PC-9 (cell line): ENCODE measurements around the gene ANKRD33B. TPM values are rescaled to one million over a fixed set of nuclear protein-coding genes. Genes with fewer than 3 reads are reported as not detected.
"Not testable (repeated sequence)": the region's sequence is repeated elsewhere in the genome, so short reads cannot be mapped to it uniquely, and the experiment has no call there.

Experiments used
- BruUV-seq: library from RNA; stranded (reverse); fragments of 400-500 nt; replicated peaks from 2 replicates; lab custom pipeline; 2021; lab: Mats Ljungman, UMichigan
- CTCF ChIA-PET: fragments of 300-600 bp; sonication (Branson Sonifier 250); formaldehyde crosslinking; loops from one replicate; lab custom pipeline; 2022; ENCODE audit warnings: antibody characterized with exemption; lab: Charles Lee
- POLR2A ChIA-PET: fragments of 300-600 bp; sonication (Branson Sonifier 250); formaldehyde crosslinking; loops from one replicate; lab custom pipeline; 2022; ENCODE audit warnings: antibody characterized with exemption; ENCODE audit not compliant: unreplicated experiment; lab: Charles Lee
- DNase-seq, 2 experiments: peaks; one replicate each; pipeline versions ENCODE4 v3.0.0 to v3.0.0-alpha.2; 2015 to 2022; ENCODE audit warnings: mixed read lengths in 1 of 2
- H2AFZ ChIP-seq: fragments of 200-600 bp; sonication (generic); 2 replicates; pipeline ENCODE4 v1.8.1; 2017; ENCODE audit warnings: antibody characterized with exemption
- H3F3A ChIP-seq: fragments of 200-600 bp; sonication (generic); 2 replicates; pipeline ENCODE4 v1.8.1; 2017; ENCODE audit warnings: antibody characterized with exemption, mild to moderate bottlenecking, low read depth; ENCODE audit not compliant: insufficient read depth
- H3K27ac ChIP-seq: fragments of 200-600 bp; sonication (generic); 2 replicates; pipeline ENCODE4 v1.6.1; 2016; ENCODE audit warnings: mixed run types
- H3K27me3 ChIP-seq: fragments of 200-600 bp; sonication (generic); 2 replicates; pipeline ENCODE4 v1.6.1; 2016; ENCODE audit warnings: low read depth, mixed run types; ENCODE audit not compliant: insufficient read depth
- H3K36me3 ChIP-seq: fragments of 200-600 bp; sonication (generic); 2 replicates; pipeline ENCODE4 v1.6.1; 2016; ENCODE audit warnings: low read depth, mixed run types
- H3K4me1 ChIP-seq: fragments of 200-600 bp; sonication (generic); replicated peaks from 2 replicates; pipeline ENCODE4 v1.6.1; 2016; ENCODE audit warnings: mixed run types; ENCODE audit not compliant: insufficient read depth
- H3K4me2 ChIP-seq: fragments of 200-600 bp; sonication (generic); 2 replicates; pipeline ENCODE4 v1.6.1; 2017; ENCODE audit warnings: mixed run types
- H3K4me3 ChIP-seq: fragments of 200-600 bp; sonication (generic); 2 replicates; pipeline ENCODE4 v1.6.1; 2016; ENCODE audit warnings: mixed run types
- H3K79me2 ChIP-seq: fragments of 200-600 bp; sonication (generic); 2 replicates; pipeline ENCODE4 v1.6.1; 2017; ENCODE audit warnings: low read depth, mixed run types
- H3K9me2 ChIP-seq: fragments of 200-600 bp; sonication (generic); 2 replicates; pipeline ENCODE4 v1.8.1; 2017; ENCODE audit warnings: mild to moderate bottlenecking; ENCODE audit not compliant: insufficient read depth
- H3K9me3 ChIP-seq: fragments of 200-600 bp; sonication (generic); 2 replicates; pipeline ENCODE4 v1.8.1; 2016; ENCODE audit warnings: low read depth; ENCODE audit not compliant: insufficient read depth
- H4K20me1 ChIP-seq: fragments of 200-600 bp; sonication (generic); 2 replicates; pipeline ENCODE4 v1.8.1; 2017; ENCODE audit not compliant: insufficient read depth
- CTCF ChIP-seq: fragments of 200-600 bp; sonication (generic); conservative IDR thresholded peaks from 2 replicates; pipeline ENCODE4 v1.6.1; 2017; ENCODE audit warnings: mixed run types, antibody characterized with exemption, mild to moderate bottlenecking, moderate library complexity
- EZH2 ChIP-seq: fragments of 200-600 bp; sonication (generic); IDR thresholded peaks from 2 replicates; pipeline ENCODE4 v1.8.0; 2017; ENCODE audit warnings: antibody characterized with exemption, low read depth
- intact Hi-C: fragments of 100-400 bp; cut with micrococcal nuclease; formaldehyde crosslinking; loops from one replicate; pipeline ENCODE4 v1.10.0; 2022; ENCODE audit not compliant: unreplicated experiment
- total RNA-seq: library from RNA; stranded (reverse); gene quantifications from 2 replicates; pipeline ENCODE4 v1.2.3, GENCODE V29; 2021

ANKRD33B gene
- total RNA-seq, 1 experiment from 2014 or later: 32.1 TPM

- Histone ChIP-seq H3F3A (peaks cover 5% of the 10 kb centered on the region; the same call in 1 of the 2 replicates), H3K4me3 (no peak overlapping the region), H4K20me1 (no peaks in the 10 kb centered on the region), H3K9me3 (no peaks in the 10 kb centered on the region), H3K9me2 (no peaks in the 10 kb centered on the region), H3K79me2 (no peaks in the 10 kb centered on the region), H3K27me3 (no peaks in the 10 kb centered on the region), H3K4me1 (no peaks in the 10 kb centered on the region), H3K27ac (no peak overlapping the region), H3K4me2 (no peak overlapping the region), H2AFZ (no peak overlapping the region), H3K36me3 (no peaks in the 10 kb centered on the region)
- no TSS peak for BruUV-seq
- ChIA-PET POLR2A (no interaction called here), CTCF (no interaction called here)
- intact Hi-C loops: no loop called here
- TF ChIP-seq CTCF (no peak), EZH2 (no peak)
- DNase-seq: no peak
These were observed 72.7 kb downstream of the ANKRD33B start for GRCh38 chr5:10636363-10637142.

DNA sequence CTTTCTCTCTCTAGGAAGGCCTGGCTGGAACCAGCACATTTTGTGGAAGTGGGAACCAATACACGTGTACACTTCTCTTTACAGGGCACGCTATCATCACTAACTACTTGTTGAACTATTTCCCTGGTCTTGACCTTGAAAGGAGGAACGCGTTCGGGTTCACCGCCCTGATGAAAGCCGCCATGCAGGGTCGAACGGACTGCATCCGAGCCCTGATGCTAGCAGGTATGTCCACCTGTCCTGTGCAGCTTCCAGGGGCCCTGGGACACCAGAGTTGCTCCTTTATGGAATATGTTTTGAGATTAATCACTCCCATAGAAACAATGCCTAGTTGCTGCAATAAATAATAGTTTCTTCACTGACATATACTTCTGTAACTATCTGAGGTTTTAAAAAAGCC lies 74.1 kb downstream of the ANKRD33B start:
- intact Hi-C loops: no loop called here
- H4K20me1 ChIP-seq: no peaks in the 10 kb centered on the region
- POLR2A ChIA-PET: no interaction called here

GRCh38 chr5:10638723-10639122 lies 74.9 kb downstream of the ANKRD33B start:
- H3K79me2 ChIP-seq, CTCF ChIA-PET, H4K20me1 ChIP-seq, BruUV-seq, H3K27ac ChIP-seq, H3K4me2 ChIP-seq, H3K4me1 ChIP-seq, DNase-seq, H3K36me3 ChIP-seq, H3K9me2 ChIP-seq, H3K4me3 ChIP-seq, H3F3A ChIP-seq, POLR2A ChIA-PET, H3K27me3 ChIP-seq, H3K9me3 ChIP-seq, H2AFZ ChIP-seq, intact Hi-C loops: not testable (repeated sequence)

More for the DNA sequence above, 74.1 kb downstream of the ANKRD33B start:
- no peak overlapping the region for H3K27ac ChIP-seq
- H3F3A ChIP-seq: peaks cover 5% of the 10 kb centered on the region; the same call in 1 of the 2 replicates
- H3K27me3 ChIP-seq: no peaks in the 10 kb centered on the region
- CTCF ChIA-PET: no interaction called here
- TF ChIP-seq CTCF (no peak), EZH2 (no peak)
- no peaks in the 10 kb centered on the region for H3K9me3 ChIP-seq
- no peak overlapping the region for H3K4me2 ChIP-seq
- no peaks in the 10 kb centered on the region for H3K4me1 ChIP-seq
- BruUV-seq: no TSS peak
- no peaks in the 10 kb centered on the region for H3K9me2 ChIP-seq
- no peaks in the 10 kb centered on the region for H3K36me3 ChIP-seq
- no peak overlapping the region for H2AFZ ChIP-seq
- DNase-seq: no peak
- H3K79me2 ChIP-seq: no peaks in the 10 kb centered on the region
- no peak overlapping the region for H3K4me3 ChIP-seq
